Measurements from ENCODE around the gene ARID1B. TPM values are rescaled to one million over a fixed set of nuclear protein-coding genes. Genes with fewer than 3 reads are reported as not detected.

Gene ARID1B
- total RNA-seq, 1 experiment from 2014 or later: 91.7 TPM

DNA sequence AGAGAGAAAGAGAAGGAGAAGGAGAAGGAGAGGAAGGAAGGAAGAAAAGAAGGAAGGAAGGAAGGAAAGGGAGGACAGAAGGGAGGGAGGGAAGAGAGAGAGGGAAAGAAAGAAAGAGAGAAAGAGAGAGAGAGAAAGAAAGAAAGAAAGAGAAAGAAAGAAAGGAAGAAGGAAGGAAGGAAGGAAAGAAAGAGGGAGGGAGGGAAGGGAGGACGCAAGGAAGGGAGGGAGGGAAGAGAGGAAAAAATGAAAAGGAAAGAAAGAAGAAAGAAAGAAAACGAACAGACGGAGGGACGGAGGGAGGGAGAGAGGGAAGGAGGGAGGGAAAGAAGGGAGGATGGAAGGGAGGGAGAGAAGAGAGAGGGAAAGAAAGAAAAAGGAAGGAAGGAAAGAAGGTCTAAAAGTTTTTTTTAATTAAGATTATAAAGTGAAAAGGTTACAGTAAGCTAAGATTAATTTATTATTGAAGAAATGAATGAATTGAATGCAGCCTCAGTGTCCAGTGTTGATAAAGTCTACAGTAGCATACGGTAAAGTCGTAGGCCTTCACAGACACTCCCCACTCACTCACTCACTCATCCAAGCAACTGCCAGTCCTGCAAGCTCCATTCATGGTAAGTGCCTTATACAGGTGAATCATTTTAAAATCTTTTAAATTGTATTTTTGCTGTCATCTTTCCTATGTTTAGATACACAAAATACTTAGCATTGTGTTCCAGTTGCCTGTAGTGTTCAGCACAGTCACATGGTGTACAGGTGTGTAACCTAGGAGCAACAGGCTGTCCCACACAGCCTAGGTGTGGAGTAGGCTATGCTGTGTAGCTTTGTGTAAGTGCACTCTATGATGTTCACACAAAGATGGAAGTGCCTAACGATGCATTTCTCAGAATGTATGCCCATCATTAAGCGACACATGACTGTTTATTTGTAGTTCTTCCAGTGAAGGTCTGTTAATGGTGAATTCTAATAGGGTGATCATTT is 20.3 kb upstream of the ARID1B start:
- no peak overlapping the region for H3K27ac ChIP-seq (ENCODE audit: low read length)
- ATAC-seq (no peak), DNase-seq (ENCODE audit: low read depth, low spot score) (no peak)
- intact Hi-C loops (cut with micrococcal nuclease; ENCODE audit: unreplicated experiment): no loop called here
- no peaks in the 10 kb centered on the region for H3K27me3 ChIP-seq (ENCODE audit: control insufficient read depth, insufficient read depth, low read length)
- no peak for TF ChIP-seq POLR2AphosphoS5 (IDR thresholded peaks at IDR 0.05; ENCODE audit: low read depth, low read length)
- TF ChIP-seq, protein P1, sequence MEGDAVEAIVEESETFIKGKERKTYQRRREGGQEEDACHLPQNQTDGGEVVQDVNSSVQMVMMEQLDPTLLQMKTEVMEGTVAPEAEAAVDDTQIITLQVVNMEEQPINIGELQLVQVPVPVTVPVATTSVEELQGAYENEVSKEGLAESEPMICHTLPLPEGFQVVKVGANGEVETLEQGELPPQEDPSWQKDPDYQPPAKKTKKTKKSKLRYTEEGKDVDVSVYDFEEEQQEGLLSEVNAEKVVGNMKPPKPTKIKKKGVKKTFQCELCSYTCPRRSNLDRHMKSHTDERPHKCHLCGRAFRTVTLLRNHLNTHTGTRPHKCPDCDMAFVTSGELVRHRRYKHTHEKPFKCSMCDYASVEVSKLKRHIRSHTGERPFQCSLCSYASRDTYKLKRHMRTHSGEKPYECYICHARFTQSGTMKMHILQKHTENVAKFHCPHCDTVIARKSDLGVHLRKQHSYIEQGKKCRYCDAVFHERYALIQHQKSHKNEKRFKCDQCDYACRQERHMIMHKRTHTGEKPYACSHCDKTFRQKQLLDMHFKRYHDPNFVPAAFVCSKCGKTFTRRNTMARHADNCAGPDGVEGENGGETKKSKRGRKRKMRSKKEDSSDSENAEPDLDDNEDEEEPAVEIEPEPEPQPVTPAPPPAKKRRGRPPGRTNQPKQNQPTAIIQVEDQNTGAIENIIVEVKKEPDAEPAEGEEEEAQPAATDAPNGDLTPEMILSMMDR (IDR thresholded peaks at IDR 0.05): no peak
- no peaks in the 10 kb centered on the region for H3K9me3 ChIP-seq (ENCODE audit: control insufficient read depth, insufficient read depth, low read depth, low read length)
- no TSS peak for BruUV-seq (replicated peaks)
- no peaks in the 10 kb centered on the region for H3K36me3 ChIP-seq (ENCODE audit: control insufficient read depth, insufficient read depth, low read length)
- H3K4me3 ChIP-seq (ENCODE audit: low read depth in 2 of 2, low read length in 2 of 2): no peak overlapping the region
- in situ Hi-C loops (cut with HindIII; ENCODE audit: low pct_unique_long_range_greater_than_20kb, low sequenced_read_pairs): no loop called here
- ChIA-PET CTCF (no interaction called here), POLR2A (interaction anchor here (0.6 kb wide), 1 partner anchor 105 kb away, joined by 3 read pairs; no protein-coding TSS in a partner anchor)
- peaks cover 36% of the 10 kb centered on the region for H3K4me1 ChIP-seq (ENCODE audit: control insufficient read depth, insufficient read depth, low read length)

DNA sequence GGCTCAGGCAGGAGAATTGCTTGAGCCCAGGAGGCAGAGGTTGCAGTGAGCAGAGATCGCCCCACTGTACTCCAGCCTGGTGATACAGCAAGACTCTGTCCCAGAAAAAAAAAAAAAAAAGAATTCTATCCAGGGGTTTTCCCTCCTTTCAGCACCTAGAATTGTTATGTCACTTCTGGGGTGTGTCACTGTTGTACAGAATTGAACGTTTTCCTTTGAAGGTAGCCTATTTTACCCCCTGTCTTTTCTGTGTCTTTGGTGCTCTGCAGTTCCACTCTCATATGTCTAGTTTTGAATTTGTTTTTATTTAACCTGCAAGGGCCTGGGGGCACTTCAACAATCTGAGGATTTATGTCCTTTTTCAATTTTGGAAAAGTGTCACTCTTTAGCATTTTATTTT is 19.3 kb upstream of the ARID1B start:
- no TSS peak for BruUV-seq (replicated peaks)
- no peak for TF ChIP-seq POLR2AphosphoS5 (IDR thresholded peaks at IDR 0.05; ENCODE audit: low read depth, low read length)
- no peak for TF ChIP-seq TCF7L2 (IDR thresholded peaks at IDR 0.05; ENCODE audit: low read depth, low read length)
- TF ChIP-seq, protein P1 (IDR thresholded peaks at IDR 0.05): no peak
- no peak for TF ChIP-seq SIN3A (IDR thresholded peaks at IDR 0.05; ENCODE audit: borderline replicate concordance, insufficient read depth, low read depth, low read length)
- TF ChIP-seq, protein P2, sequence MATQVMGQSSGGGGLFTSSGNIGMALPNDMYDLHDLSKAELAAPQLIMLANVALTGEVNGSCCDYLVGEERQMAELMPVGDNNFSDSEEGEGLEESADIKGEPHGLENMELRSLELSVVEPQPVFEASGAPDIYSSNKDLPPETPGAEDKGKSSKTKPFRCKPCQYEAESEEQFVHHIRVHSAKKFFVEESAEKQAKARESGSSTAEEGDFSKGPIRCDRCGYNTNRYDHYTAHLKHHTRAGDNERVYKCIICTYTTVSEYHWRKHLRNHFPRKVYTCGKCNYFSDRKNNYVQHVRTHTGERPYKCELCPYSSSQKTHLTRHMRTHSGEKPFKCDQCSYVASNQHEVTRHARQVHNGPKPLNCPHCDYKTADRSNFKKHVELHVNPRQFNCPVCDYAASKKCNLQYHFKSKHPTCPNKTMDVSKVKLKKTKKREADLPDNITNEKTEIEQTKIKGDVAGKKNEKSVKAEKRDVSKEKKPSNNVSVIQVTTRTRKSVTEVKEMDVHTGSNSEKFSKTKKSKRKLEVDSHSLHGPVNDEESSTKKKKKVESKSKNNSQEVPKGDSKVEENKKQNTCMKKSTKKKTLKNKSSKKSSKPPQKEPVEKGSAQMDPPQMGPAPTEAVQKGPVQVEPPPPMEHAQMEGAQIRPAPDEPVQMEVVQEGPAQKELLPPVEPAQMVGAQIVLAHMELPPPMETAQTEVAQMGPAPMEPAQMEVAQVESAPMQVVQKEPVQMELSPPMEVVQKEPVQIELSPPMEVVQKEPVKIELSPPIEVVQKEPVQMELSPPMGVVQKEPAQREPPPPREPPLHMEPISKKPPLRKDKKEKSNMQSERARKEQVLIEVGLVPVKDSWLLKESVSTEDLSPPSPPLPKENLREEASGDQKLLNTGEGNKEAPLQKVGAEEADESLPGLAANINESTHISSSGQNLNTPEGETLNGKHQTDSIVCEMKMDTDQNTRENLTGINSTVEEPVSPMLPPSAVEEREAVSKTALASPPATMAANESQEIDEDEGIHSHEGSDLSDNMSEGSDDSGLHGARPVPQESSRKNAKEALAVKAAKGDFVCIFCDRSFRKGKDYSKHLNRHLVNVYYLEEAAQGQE (IDR thresholded peaks at IDR 0.05; ENCODE audit: insufficient read depth in 1 of 2, low read depth in 2 of 2, low read length in 1 of 2): no peak
- Histone ChIP-seq H3K9me3 (ENCODE audit: control insufficient read depth, insufficient read depth, low read depth, low read length) (no peaks in the 10 kb centered on the region), H3K27me3 (ENCODE audit: control insufficient read depth, insufficient read depth, low read length) (no peaks in the 10 kb centered on the region), H3K4me3 (ENCODE audit: low read depth in 2 of 2, low read length in 2 of 2) (no peak overlapping the region), H3K36me3 (ENCODE audit: control insufficient read depth, insufficient read depth, low read length) (no peaks in the 10 kb centered on the region), H3K27ac (ENCODE audit: low read length) (no peak overlapping the region), H3K4me1 (ENCODE audit: control insufficient read depth, insufficient read depth, low read length) (peaks cover 28% of the 10 kb centered on the region)
- intact Hi-C loops (cut with micrococcal nuclease; ENCODE audit: unreplicated experiment): no loop called here
- CTCF ChIA-PET: no interaction called here
- in situ Hi-C loops (cut with HindIII; ENCODE audit: low pct_unique_long_range_greater_than_20kb, low sequenced_read_pairs): no loop called here
- POLR2A ChIA-PET: no interaction called here
- DNase-seq (ENCODE audit: low read depth, low spot score): no peak
- ATAC-seq: no peak
